Left cardiac atrium (tissue), 4 donors: ENCODE results near the gene GRB2. TPM values are rescaled to one million over a fixed set of nuclear protein-coding genes. Genes with fewer than 3 reads are reported as not detected.
"Not testable (repeated sequence)": the region's sequence is repeated elsewhere in the genome, so short reads cannot be mapped to it uniquely, and the experiment has no call there.

Source experiments
- ATAC-seq, 2 donors: fragments of 200-7000 bp; cut with Tn5 transposase; one replicate each; pipeline ENCODE4 v1.9.1; 2020; ENCODE audit warnings: mild to moderate bottlenecking in 2 of 2, moderate library complexity in 2 of 2
- DNase-seq: peaks from one replicate; pipeline ENCODE4 v3.0.0-alpha.2; 2020
- intact Hi-C, 2 donors: fragments of 100-400 bp; cut with DNase I; formaldehyde crosslinking; loops; one replicate each; pipeline versions ENCODE4 v1.14.1 to v1.15.1; 2022 to 2023
- total RNA-seq, 2 donors: library from RNA; stranded (reverse); fragmentation: NEBNext Ultra II Directional; extraction: Animal tissue kit (Norgen Biotek cat#: 25700); gene quantifications; one replicate each; pipeline ENCODE4 v1.2.1, GENCODE V29; 2021
- donor health status: DM: no; HTN: yes; CAD: no.
- donor health status: DM: no; HTN: yes; CAD: no; lungs with severe emphysema.
- donor health status: DM: yes; HTN: yes; CAD: no.
- donor health status: Dilated cardiomyopathy.

The GRB2 gene
- total RNA-seq, 2 donors from 2014 or later = 90.3 to 110 TPM

- no peak for DNase-seq
- intact Hi-C loops = no loop called here
- ATAC-seq = no peak
These were observed 97.3 kb downstream of the GRB2 start for GRCh38 chr17:75307957-75308731.

GRCh38 chr17:75301502-75302206 is 103.8 kb downstream of the GRB2 start:
- ATAC-seq (no peak), DNase-seq (no peak)
- intact Hi-C loops = no loop called here

- intact Hi-C loops = no loop called here
- ATAC-seq (peak in 1 of 2 donors; percentile 39), DNase-seq (no peak)
These were observed 104.4 kb downstream of the GRB2 start for GRCh38 chr17:75301049-75301448.

GRCh38 chr17:75300280-75300679 is 105.2 kb downstream of the GRB2 start:
- DNase-seq (no peak), ATAC-seq (no peak)
- intact Hi-C loops = no loop called here

- intact Hi-C loops = no loop called here
- peak; percentile 56 to 62 for ATAC-seq
- DNase-seq = no peak
These were observed 110.0 kb downstream of the GRB2 start for GRCh38 chr17:75295201-75296158.

GRCh38 chr17:75292810-75293448 is 112.5 kb downstream of the GRB2 start:
- ATAC-seq, intact Hi-C loops: not testable (repeated sequence)
- peak; percentile 32 for DNase-seq

- intact Hi-C loops = no loop called here
- DNase-seq (peak; percentile 57), ATAC-seq (peak; percentile 42)
These were observed 115.6 kb downstream of the GRB2 start for GRCh38 chr17:75289832-75290337.

- intact Hi-C loops = no loop called here
- ATAC-seq (peak; percentile 99), DNase-seq (peak; percentile 99)
These were observed 116.2 kb downstream of the GRB2 start, which contains the start of gene SLC25A19 for GRCh38 chr17:75289115-75289831. Gene SLC25A19 (minus strand): TSS chr17:75289433. CDS start chr17:75286764, 2,669 bp downstream.

- intact Hi-C loops = no loop called here
- peak; percentile 52 for DNase-seq
These were observed 116.7 kb downstream of the GRB2 start for GRCh38 chr17:75288770-75289114.

GRCh38 chr17:75288359-75288758 is 117.1 kb downstream of the GRB2 start:
- ATAC-seq = no peak
- intact Hi-C loops = no loop called here
- no peak for DNase-seq

More at GRCh38 chr17:75288770-75289114, 116.7 kb downstream of the GRB2 start:
- peak; percentile 31 to 41 for ATAC-seq

- ATAC-seq (no peak), DNase-seq (no peak)
- intact Hi-C loops = no loop called here
These were observed 118.3 kb downstream of the GRB2 start for GRCh38 chr17:75287221-75287620.

GRCh38 chr17:75285123-75285522 is 120.4 kb downstream of the GRB2 start:
- intact Hi-C loops = no loop called here
- no peak for DNase-seq

GRCh38 chr17:75280189-75280588 is 125.3 kb downstream of the GRB2 start:
- DNase-seq, ATAC-seq, intact Hi-C loops: not testable (repeated sequence)

More at GRCh38 chr17:75285123-75285522, 120.4 kb downstream of the GRB2 start:
- no peak for ATAC-seq

GRCh38 chr17:75277664-75278071 is 127.8 kb downstream of the GRB2 start:
- no peak for ATAC-seq
- intact Hi-C loops = no loop called here

GRCh38 chr17:75273977-75274708 is 131.3 kb downstream of the GRB2 start:
- DNase-seq (no peak), ATAC-seq (no peak)
- intact Hi-C loops = no loop called here

More at GRCh38 chr17:75277664-75278071, 127.8 kb downstream of the GRB2 start:
- no peak for DNase-seq

- intact Hi-C loops = no loop called here
- DNase-seq (no peak), ATAC-seq (no peak)
These were observed 132.7 kb downstream of the GRB2 start for GRCh38 chr17:75272848-75273184.
